HepG2 (cell line): Measurements from ENCODE around the gene WDR37. TPM values are rescaled to one million over a fixed set of nuclear protein-coding genes. Genes with fewer than 3 reads are reported as not detected.

Source experiments
- ATAC-seq: fragments of 200-7000 bp; cut with Tn5 transposase; 3 replicates; pipeline ENCODE4 v1.9.1; 2020; ENCODE audit warnings: mild to moderate bottlenecking, moderate library complexity
- BruUV-seq: library from RNA; stranded (reverse); fragments of 400-500 nt; replicated peaks from 2 replicates; lab custom pipeline; 2021; lab: Mats Ljungman, UMichigan
- CTCF ChIA-PET: fragments of 300-600 bp; formaldehyde crosslinking; extraction: SDS; loops from one replicate; lab custom pipeline; 2021; ENCODE audit warnings: low total read pairs, inconsistent platforms, low intra/inter-chr PET ratio; lab: Yijun Ruan, JAX
- POLR2A ChIA-PET: fragments of 350-600 bp; sonication (Branson Sonifier 250); formaldehyde crosslinking; loops from one replicate; lab custom pipeline; 2020; ENCODE audit warnings: antibody characterized with exemption, inconsistent platforms; lab: Yijun Ruan, JAX
- DNase-seq: peaks from one replicate; pipeline ENCODE4 v3.0.0-alpha.2; 2015; ENCODE audit warnings: low spot score
- FAIRE-seq: peaks from 3 replicates; lab custom pipeline; 2011; peaks lifted over from hg19 to GRCh38; lab: Jason Lieb, UNC
- H2AFZ ChIP-seq: one replicate; pipeline ENCODE4 v1.6.1; 2011; ENCODE audit warnings: low read length, inconsistent platforms
- H3K27ac ChIP-seq: fragments of 300-600 bp; 3 replicates; pipeline ENCODE4 v1.8.0; 2011; ENCODE audit warnings: mixed run types, mild to moderate bottlenecking, mixed read lengths, low read length, inconsistent platforms; ENCODE audit not compliant: insufficient read depth; ENCODE audit errors: extremely low read length
- H3K27me3 ChIP-seq, 2 experiments: fragments of 200-600 bp in 1 of 2; 2 replicates in 1 of 2; 3 replicates in 1 of 2; pipeline versions ENCODE4 v1.6.0 to v1.8.0; 2011; ENCODE audit warnings: low read length in 2 of 2, mild to moderate bottlenecking in 2 of 2, moderate library complexity in 2 of 2, inconsistent platforms in 1 of 2; ENCODE audit not compliant: insufficient read depth in 2 of 2, control insufficient read depth in 1 of 2
- H3K36me3 ChIP-seq, 2 experiments: fragments of 200-600 bp in 1 of 2; replicated peaks in 1 of 2; 2 replicates in 1 of 2; 3 replicates in 1 of 2; pipeline versions ENCODE4 v1.5.1 to v1.8.0; 2011; ENCODE audit warnings: low read length in 2 of 2, inconsistent platforms in 1 of 2; ENCODE audit not compliant: insufficient read depth in 2 of 2, control insufficient read depth in 1 of 2
- H3K4me1 ChIP-seq: 2 replicates; pipeline ENCODE4 v1.5.1; 2012; ENCODE audit warnings: low read length, inconsistent platforms; ENCODE audit not compliant: insufficient read depth
- H3K4me2 ChIP-seq: 2 replicates; pipeline ENCODE4 v1.6.0; 2011; ENCODE audit warnings: low read depth, low read length, inconsistent platforms
- H3K4me3 ChIP-seq, 3 experiments: fragments of 200-600 bp in 1 of 3; sonication (generic), shearing (Covaris generic) in 1 of 3; replicated peaks in 1 of 3; 2 replicates each; pipeline ENCODE4 v1.5.1; 2011 to 2016; ENCODE audit warnings: low read length in 3 of 3, inconsistent platforms in 2 of 3, low read depth in 2 of 3, mild to moderate bottlenecking in 2 of 3, control low read depth in 1 of 3, mixed read lengths in 1 of 3; ENCODE audit not compliant: insufficient read depth in 1 of 3
- H3K79me2 ChIP-seq: one replicate; pipeline ENCODE4 v1.6.1; 2011; ENCODE audit warnings: low read length, inconsistent platforms; ENCODE audit not compliant: insufficient read depth
- H3K9ac ChIP-seq: 2 replicates; pipeline ENCODE4 v1.6.0; 2011; ENCODE audit warnings: mild to moderate bottlenecking, low read depth, low read length, inconsistent platforms; ENCODE audit not compliant: insufficient read depth
- H3K9me3 ChIP-seq: 2 replicates; pipeline ENCODE4 v1.5.1; 2012; ENCODE audit warnings: mild to moderate bottlenecking, low read length
- H4K20me1 ChIP-seq: 2 replicates; pipeline ENCODE4 v1.6.0; 2011; ENCODE audit warnings: inconsistent platforms, mild to moderate bottlenecking, low read length, moderate library complexity; ENCODE audit not compliant: insufficient read depth
- ATF3 ChIP-seq: sonication (generic); formaldehyde crosslinking; IDR thresholded peaks from 2 replicates; pipeline ENCODE4 v1.4.0; 2020; ENCODE audit warnings: missing genetic modification reagents
- FOXC1 ChIP-seq: sonication (generic); formaldehyde crosslinking; IDR thresholded peaks from 2 replicates; pipeline ENCODE4 v1.8.0; 2022; ENCODE audit warnings: mild to moderate bottlenecking, missing genetic modification reagents, borderline replicate concordance
- KLF13 ChIP-seq: sonication (generic); formaldehyde crosslinking; IDR thresholded peaks from 2 replicates; pipeline ENCODE4 v1.4.0; 2020; ENCODE audit warnings: mild to moderate bottlenecking, missing genetic modification reagents
- PBX3 ChIP-seq: sonication (generic); formaldehyde crosslinking; IDR thresholded peaks from 2 replicates; pipeline ENCODE4 v1.8.1; 2023; ENCODE audit warnings: missing genetic modification reagents, inconsistent platforms, borderline replicate concordance
- RELA ChIP-seq: sonication (generic); formaldehyde crosslinking; IDR thresholded peaks from 2 replicates; pipeline ENCODE4 v1.4.0; 2020; ENCODE audit warnings: missing genetic modification reagents
- SMC3 ChIP-seq: IDR thresholded peaks from 2 replicates; pipeline ENCODE4 v1.6.1; 2011; ENCODE audit warnings: low read length, improper control_type of control experiment
- SNRNP70 ChIP-seq: fragments of 200-400 bp; formaldehyde crosslinking; IDR thresholded peaks from 2 replicates; pipeline ENCODE4 v1.6.1; 2017; ENCODE audit warnings: mild to moderate bottlenecking, low read depth, low read length, moderate library complexity
- TCF12 ChIP-seq, 2 experiments: fragments of 450-650 bp in 1 of 2; sonication (generic) in 1 of 2; formaldehyde crosslinking in 1 of 2; IDR thresholded peaks; 2 replicates each; pipeline versions ENCODE4 v1.6.1 to v1.8.0; 2017 to 2022; ENCODE audit warnings: antibody characterized with exemption in 1 of 2, mild to moderate bottlenecking in 1 of 2, missing genetic modification reagents in 1 of 2, moderate library complexity in 1 of 2
- ZC3H4 ChIP-seq: sonication (generic); formaldehyde crosslinking; IDR thresholded peaks from 2 replicates; pipeline ENCODE4 v1.4.0; 2020; ENCODE audit warnings: missing genetic modification reagents, borderline replicate concordance
- ZFP41 ChIP-seq: sonication (generic); formaldehyde crosslinking; IDR thresholded peaks from 2 replicates; pipeline ENCODE4 v1.4.0; 2020; ENCODE audit warnings: mild to moderate bottlenecking, missing genetic modification reagents, borderline replicate concordance
- ZNF256 ChIP-seq: sonication (generic); formaldehyde crosslinking; conservative IDR thresholded peaks from 2 replicates; pipeline ENCODE4 v1.4.0; 2020; ENCODE audit warnings: missing genetic modification reagents
- ZNF841 ChIP-seq: sonication (generic); formaldehyde crosslinking; IDR thresholded peaks from 2 replicates; pipeline ENCODE4 v1.8.1; 2023; ENCODE audit warnings: missing genetic modification reagents, borderline replicate concordance
- ZXDC ChIP-seq: sonication (generic); formaldehyde crosslinking; IDR thresholded peaks from 2 replicates; pipeline ENCODE4 v1.5.0; 2020; ENCODE audit warnings: mild to moderate bottlenecking, missing genetic modification reagents
- WGBS: methylation state at CpG from one replicate; pipeline ENCODE4 v1.1.6; 2017; ENCODE audit warnings: low lambda C conversion rate; 5-methylcytosine and 5-hydroxymethylcytosine counted together
- in situ Hi-C: cut with HindIII; loops from 2 replicates; pipeline ENCODE4 v1.10.0; 2017; ENCODE audit warnings: low pct_unique_long_range_greater_than_20kb; ENCODE audit not compliant: extremely low pct_ligation_motif_present
- intact Hi-C: fragments of 100-400 bp; cut with micrococcal nuclease; formaldehyde crosslinking; loops from one replicate; pipeline ENCODE4 v1.10.0; 2022; ENCODE audit not compliant: unreplicated experiment
- polyA plus RNA-seq, 8 experiments: library from polyadenylated mRNA; depleted of rRNA in 3 of 8; stranded (reverse) in 7 of 8; unstranded in 1 of 8; fragments of >200 nt; fragmentation: Illumina TruSeq in 4 of 8; extraction: Trizol in 4 of 8; gene quantifications; 2 replicates each; pipeline versions ENCODE4 v1.2.1 to v1.2.3, GENCODE V29; 2011 to 2016; ENCODE audit warnings: low read depth in 4 of 8, missing spikeins in 1 of 8, mixed read lengths in 1 of 8; ENCODE audit not compliant: insufficient read depth in 1 of 8
- total RNA-seq, 5 experiments: library from RNA; depleted of rRNA; stranded (reverse); fragments of >200 nt; fragmentation: Illumina TruSeq; extraction: Trizol; gene quantifications; 2 replicates each; pipeline ENCODE4 v1.2.3, GENCODE V29; 2016; ENCODE audit warnings: low read depth in 1 of 5

The WDR37 gene
- total and polyA plus RNA-seq, 2 of the 13 experiments (the other 11 are each of a cell fraction or from before 2014, with no cell fraction given), result 5.9 to 7.5 TPM

GRCh38 chr10:1159131-1160061 is 103.2 kb downstream of the WDR37 start:
- CTCF ChIA-PET, result no interaction called here

GRCh38 chr10:1160561-1161314 is 104.6 kb downstream of the WDR37 start:
- ATAC-seq (no peak), DNase-seq (no peak), FAIRE-seq (no peak)
- no peak overlapping the region for H3K4me2 ChIP-seq
- peaks cover 4% of the 10 kb centered on the region; the same call in 1 of the 2 replicates for H4K20me1 ChIP-seq
- no peaks in the 10 kb centered on the region for H3K79me2 ChIP-seq
- no peaks in the 10 kb centered on the region for H3K36me3 ChIP-seq
- peaks cover 2 to 67% of the 10 kb centered on the region in 2 experiments; a peak in 4 of 5 replicates for H3K27me3 ChIP-seq
- intact Hi-C loops (no loop called here), in situ Hi-C loops (no loop called here)
- no peaks in the 10 kb centered on the region for H3K4me1 ChIP-seq
- BruUV-seq, result no TSS peak
- POLR2A ChIA-PET, result no interaction called here
- no peak overlapping the region for H3K9ac ChIP-seq
- 20% methylated on average over 16 of the region's 25 CpGs for WGBS
- CTCF ChIA-PET, result no interaction called here
- H3K9me3 ChIP-seq, result no peaks in the 10 kb centered on the region
- H3K4me3 ChIP-seq, result no peak overlapping the region
- H3K27ac ChIP-seq, result no peak overlapping the region
- no peak overlapping the region for H2AFZ ChIP-seq
- TF ChIP-seq ZFP41 (no peak), ATF3 (CRISPR knock-in tag) (no peak), PBX3 (CRISPR knock-in tag) (no peak), ZXDC (no peak), RELA (CRISPR knock-in tag) (no peak), ZNF256 (CRISPR knock-in tag) (no peak), SNRNP70 (no peak), ZNF841 (CRISPR knock-in tag) (no peak), SMC3 (no peak)

More at GRCh38 chr10:1159131-1160061, 103.2 kb downstream of the WDR37 start:
- TF ChIP-seq TCF12 (IDR thresholded peaks at IDR 0.05), result no peak
- no peak for TF ChIP-seq TCF12 (CRISPR knock-in tag; IDR thresholded peaks at IDR 0.05)
- no peak for TF ChIP-seq KLF13 (CRISPR knock-in tag)
- TF ChIP-seq ZC3H4 (CRISPR knock-in tag), result no peak
- no peak for TF ChIP-seq FOXC1
- Histone ChIP-seq H2AFZ (no peak overlapping the region), H3K4me3 (no peak overlapping the region), H3K27ac (no peak overlapping the region), H3K9ac (no peak overlapping the region), H3K9me3 (no peaks in the 10 kb centered on the region), H3K79me2 (no peaks in the 10 kb centered on the region), H3K36me3 (no peaks in the 10 kb centered on the region), H3K27me3 (peaks cover 5 to 77% of the 10 kb centered on the region in 2 experiments; a peak in 4 of 5 replicates), H3K4me1 (no peaks in the 10 kb centered on the region), H3K4me2 (no peak overlapping the region), H4K20me1 (peaks cover 4% of the 10 kb centered on the region; the same call in 1 of the 2 replicates)
- in situ Hi-C loops (no loop called here), intact Hi-C loops (no loop called here)
- BruUV-seq, result no TSS peak
- 65% methylated on average over 45 of the region's 59 CpGs for WGBS
- no peak for DNase-seq
- no peak for ATAC-seq
- FAIRE-seq, result no peak
- POLR2A ChIA-PET, result no interaction called here
